DMS114 treated with DMSO at 0.1 percent for 48 hours (cell line): ENCODE results near the gene CT45A3.
"Not testable (repeated sequence)": the region's sequence is repeated elsewhere in the genome, so short reads cannot be mapped to it uniquely, and the experiment has no call there.

ENCODE experiments used
- DNase-seq: peaks from one replicate; lab custom pipeline; 2025; ENCODE audit not compliant: unreplicated experiment; lab: John Stamatoyannopoulos, UW

Gene CT45A3, protein sequence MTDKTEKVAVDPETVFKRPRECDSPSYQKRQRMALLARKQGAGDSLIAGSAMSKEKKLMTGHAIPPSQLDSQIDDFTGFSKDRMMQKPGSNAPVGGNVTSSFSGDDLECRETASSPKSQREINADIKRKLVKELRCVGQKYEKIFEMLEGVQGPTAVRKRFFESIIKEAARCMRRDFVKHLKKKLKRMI

DNA sequence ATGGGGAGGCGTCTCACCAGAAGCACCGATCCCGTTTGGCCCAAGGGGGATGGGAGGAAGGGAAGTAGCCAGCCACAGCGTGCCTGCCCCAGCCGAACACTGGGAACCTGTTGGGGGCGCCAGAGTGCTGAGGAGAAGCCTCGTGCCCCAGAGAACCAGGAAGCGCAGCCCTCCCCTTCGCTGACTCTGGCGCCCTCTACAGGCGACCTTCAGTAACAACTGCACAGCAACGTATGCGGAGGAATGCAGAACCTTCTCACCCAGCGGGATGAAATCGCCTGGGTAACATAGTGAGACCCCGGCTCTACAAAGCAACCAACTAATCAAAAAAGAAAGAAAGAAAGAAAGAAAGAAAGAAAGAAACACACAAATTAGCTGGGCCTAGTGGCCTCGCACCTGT is at the start of gene CT45A3:
CT45A3 (minus strand) TSS at position 101 of the 400 bp plus-strand sequence. CDS start 3,747 bp downstream, outside the sequence.
- not testable (repeated sequence) for DNase-seq

DNA sequence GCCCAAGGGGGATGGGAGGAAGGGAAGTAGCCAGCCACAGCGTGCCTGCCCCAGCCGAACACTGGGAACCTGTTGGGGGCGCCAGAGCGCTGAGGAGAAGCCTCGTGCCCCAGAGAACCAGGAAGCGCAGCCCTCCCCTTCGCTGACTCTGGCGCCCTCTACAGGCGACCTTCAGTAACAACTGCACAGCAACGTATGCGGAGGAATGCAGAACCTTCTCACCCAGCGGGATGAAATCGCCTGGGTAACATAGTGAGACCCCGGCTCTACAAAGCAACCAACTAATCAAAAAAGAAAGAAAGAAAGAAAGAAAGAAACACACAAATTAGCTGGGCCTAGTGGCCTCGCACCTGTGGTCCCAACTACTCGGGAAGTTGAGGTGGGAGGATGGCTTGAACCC is 34.7 kb upstream of the CT45A3 start, which contains the start of gene CT45A6:
CT45A6 (minus strand) TSS at position 101 of the 400 bp plus-strand sequence. CDS start 3,794 bp downstream, outside the sequence.
- not testable (repeated sequence) for DNase-seq

DNA sequence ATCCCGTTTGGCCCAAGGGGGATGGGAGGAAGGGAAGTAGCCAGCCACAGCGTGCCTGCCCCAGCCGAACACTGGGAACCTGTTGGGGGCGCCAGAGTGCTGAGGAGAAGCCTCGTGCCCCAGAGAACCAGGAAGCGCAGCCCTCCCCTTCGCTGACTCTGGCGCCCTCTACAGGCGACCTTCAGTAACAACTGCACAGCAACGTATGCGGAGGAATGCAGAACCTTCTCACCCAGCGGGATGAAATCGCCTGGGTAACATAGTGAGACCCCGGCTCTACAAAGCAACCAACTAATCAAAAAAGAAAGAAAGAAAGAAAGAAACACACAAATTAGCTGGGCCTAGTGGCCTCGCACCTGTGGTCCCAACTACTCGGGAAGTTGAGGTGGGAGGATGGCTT is 17.4 kb upstream of the CT45A3 start, which contains the start of gene CT45A5:
CT45A5 (minus strand) TSS at position 101 of the 400 bp plus-strand sequence. CDS start 3,774 bp downstream, outside the sequence.
- DNase-seq = not testable (repeated sequence)

DNA sequence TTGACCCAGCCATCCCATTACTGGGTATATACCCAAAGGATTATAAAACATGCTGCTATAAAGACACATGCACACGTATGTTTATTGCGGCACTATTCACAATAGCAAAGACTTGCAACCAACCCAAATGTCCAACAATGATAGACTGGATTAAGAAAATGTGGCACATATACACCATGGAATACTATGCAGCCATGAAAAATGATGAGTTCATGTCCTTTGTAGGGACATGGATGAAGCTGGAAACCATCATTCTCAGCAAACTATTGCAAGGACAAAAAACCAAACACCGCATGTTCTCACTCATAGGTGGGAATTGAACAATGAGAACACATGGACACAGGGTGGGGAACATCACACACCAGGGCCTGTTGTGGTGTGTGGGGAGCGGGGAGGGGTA is 23.3 kb downstream of the CT45A3 start:
- not testable (repeated sequence) for DNase-seq

DNA sequence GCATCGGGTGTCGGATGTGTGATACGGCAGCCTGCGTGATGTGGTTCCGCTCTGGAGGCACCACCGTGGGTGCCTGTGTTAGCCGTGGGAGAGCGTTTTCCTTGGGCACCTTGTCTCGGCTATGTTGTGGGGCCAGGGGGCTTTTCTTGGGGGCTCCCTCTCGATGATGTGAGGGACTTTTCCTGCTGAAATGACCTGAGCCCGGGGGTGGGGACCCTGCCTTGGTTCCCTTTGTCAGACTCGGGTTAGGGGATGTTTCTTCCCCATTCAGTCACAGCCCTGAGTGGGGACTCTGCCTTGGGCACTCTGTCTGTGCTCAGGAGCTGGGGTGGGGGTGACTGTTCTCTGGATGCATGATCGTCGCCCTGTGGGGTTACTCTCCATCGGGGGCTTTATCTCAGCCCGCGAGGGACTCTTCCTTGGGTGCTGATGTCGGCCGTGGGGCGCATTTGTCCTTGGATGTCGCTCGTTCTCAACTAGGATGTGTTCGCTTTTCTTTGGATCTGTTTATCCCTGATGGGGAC is 26.7 kb downstream of the CT45A3 start:
- DNase-seq = no peak

DNA sequence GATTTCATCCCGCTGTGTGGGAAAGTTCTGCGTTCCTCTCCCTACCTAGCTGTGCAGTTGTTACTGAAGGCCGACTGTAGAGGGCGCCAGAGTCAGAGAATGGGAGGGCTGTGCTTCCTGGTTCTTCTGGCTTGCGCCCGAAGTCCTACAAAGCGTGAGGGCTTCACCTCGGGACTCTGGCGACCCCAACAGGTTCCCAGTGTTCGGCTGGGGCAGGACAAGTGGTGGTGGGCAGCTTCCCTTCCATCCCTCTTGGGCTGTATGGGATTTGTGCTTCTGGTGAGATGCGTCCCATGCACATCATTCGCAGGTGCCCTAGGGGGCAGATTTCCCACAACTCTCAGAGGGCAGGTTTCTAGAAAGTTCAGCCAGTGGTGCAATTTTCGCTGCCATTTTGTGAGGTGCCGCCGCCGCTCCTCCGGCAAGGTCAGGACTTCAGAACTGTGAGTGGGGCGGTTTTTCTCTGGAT is 27.3 kb downstream of the CT45A3 start:
- DNase-seq = no peak

DNA sequence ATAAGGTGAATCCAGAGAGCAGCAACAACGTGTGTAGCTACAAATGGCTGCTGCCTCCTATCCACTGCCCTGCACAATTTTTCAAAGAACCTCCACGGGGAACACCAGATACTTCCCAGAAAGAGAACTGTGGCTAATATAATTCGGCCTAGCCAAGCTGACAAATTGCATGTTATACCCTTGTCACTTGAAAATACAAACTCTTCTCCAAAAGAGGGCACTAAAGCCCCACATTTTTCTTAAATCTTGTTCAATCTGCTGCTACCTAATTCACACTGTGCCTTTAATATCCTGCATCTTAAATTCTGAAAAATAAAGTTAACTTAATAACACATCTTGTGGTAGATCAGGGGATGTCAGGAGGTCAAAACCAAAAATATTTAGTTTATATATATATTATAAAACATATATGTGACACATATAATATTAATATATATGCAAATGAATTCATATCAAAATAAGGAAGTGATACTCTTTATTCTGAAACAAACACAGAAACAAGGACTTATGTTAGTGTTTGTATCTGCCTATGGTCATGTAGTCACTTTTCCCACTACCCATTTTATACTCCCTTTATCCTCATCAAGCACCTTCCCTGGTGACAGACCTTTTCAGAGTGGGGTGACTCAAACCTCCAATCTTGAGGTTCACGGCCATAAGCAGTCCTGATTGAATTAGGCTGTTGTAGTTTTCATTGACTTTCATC is 30.5 kb downstream of the CT45A3 start:
- no peak for DNase-seq

DNA sequence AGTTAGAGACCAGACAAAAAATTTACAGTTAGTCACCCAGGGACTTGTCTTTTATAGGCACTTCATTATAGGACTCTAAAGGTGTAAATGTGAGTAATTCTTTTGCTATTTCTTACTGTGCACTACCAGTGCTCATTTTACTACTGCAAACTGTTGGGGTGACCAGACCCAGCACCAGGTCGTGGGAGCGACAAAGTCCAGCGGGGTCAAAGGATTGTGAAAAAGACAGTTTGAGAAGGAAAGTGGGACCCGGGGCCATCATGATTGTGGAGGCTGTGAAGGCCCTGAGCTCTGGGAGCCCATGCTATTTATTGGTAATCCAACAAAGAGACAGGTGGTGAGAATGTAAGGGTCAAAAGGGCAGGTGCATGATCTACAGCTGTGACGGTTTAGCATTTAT is 33.3 kb downstream of the CT45A3 start:
- DNase-seq = not testable (repeated sequence)

DNA sequence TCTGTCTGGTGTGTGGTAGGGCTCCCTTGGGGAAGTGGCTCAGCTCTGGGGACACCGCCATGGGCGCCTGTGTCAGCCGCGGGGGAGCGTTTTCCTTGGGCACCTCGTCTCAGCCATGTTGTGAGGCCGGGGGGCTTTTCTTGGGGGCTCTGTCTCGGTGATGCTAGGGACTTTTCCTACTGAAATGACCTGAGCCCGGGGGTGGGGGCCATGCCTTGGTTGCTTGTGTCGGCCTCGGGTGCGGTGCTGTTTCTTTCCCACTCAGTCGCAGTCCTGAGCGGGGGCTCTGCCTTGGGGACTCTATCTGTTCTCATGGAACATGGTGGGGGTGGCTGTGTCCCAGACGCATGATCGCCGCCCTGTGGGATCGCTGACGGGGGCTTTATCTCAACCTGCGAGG is 54.2 kb downstream of the CT45A3 start:
- DNase-seq = no peak

DNA sequence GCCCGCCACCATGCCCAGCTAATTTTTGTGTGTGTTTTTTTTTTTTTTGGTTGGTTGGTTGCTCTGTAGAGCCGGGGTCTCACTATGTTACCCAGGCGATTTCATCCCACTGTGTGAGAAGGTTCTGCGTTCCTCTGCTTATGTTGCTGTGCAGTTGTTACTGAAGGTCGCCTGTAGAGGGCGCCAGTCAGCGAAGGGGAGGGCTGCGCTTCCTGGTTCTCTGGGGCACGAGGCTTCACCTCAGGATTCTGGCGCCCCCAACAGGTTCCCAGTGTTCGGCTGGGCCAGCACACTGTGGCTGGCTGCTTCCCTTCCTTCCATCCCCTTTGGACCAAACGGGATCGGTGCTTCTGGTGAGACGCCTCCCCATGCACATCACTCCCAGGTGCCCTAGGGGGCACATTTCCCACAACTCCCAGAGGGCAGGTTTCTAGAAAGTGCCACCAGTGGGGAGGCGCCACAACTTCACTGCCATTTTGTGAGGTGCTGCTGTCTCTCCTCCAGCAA is 54.8 kb downstream of the CT45A3 start, which contains the start of gene CT45A1:
CT45A1 (plus strand) TSS at position 457 of the 507 bp plus-strand sequence. CDS start 5,302 bp downstream, outside the sequence.
- not testable (repeated sequence) for DNase-seq
